ENCODE data around the gene TOM1L2. TPM values are rescaled to one million over a fixed set of nuclear protein-coding genes. Genes with fewer than 3 reads are reported as not detected.
"Not testable (repeated sequence)": the region's sequence is repeated elsewhere in the genome, so short reads cannot be mapped to it uniquely, and the experiment has no call there.

Gene TOM1L2
- total RNA-seq, 1 experiment from 2014 or later = 45.2 TPM

DNA sequence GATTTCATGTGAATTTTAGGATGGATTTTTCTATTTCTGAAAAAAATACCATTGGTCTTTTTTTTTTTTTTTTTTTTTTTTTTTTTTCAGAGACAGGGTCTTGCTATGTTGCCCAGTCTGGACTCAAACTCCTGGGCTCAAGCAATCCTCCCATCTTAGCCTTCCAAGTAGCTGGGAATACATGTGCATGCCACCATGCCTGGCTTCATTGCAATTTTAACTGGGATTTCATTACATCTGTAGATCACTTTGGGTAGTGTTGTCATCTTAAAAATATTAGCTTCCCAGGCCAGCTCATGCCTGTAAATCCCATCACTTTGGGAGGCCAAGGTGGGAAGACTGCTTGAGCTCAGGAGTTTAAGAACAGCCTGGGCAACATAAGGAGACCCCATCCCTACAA, 54.8 kb downstream of the TOM1L2 start:
- ChIA-PET POLR2A (no interaction called here), CTCF (no interaction called here)
- peaks cover 57% of the 10 kb centered on the region for H3K4me1 ChIP-seq (ENCODE audit: control insufficient read depth, insufficient read depth, low read length)
- in situ Hi-C loops (cut with HindIII; ENCODE audit: low pct_unique_long_range_greater_than_20kb, low sequenced_read_pairs) = no loop called here
- no peaks in the 10 kb centered on the region for H3K36me3 ChIP-seq (ENCODE audit: control insufficient read depth, insufficient read depth, low read length)
- no peak overlapping the region for H3K4me3 ChIP-seq (ENCODE audit: low read depth in 2 of 2, low read length in 2 of 2)
- TF ChIP-seq TCF7L2 (IDR thresholded peaks at IDR 0.05; ENCODE audit: low read depth, low read length) = no peak
- TF ChIP-seq SIN3A (IDR thresholded peaks at IDR 0.05; ENCODE audit: borderline replicate concordance, insufficient read depth, low read depth, low read length) = no peak
- ATAC-seq (no peak), DNase-seq (ENCODE audit: low read depth, low spot score) (no peak)
- BruUV-seq (replicated peaks) = no TSS peak
- H3K27me3 ChIP-seq (ENCODE audit: control insufficient read depth, insufficient read depth, low read length) = no peaks in the 10 kb centered on the region
- no peaks in the 10 kb centered on the region for H3K9me3 ChIP-seq (ENCODE audit: control insufficient read depth, insufficient read depth, low read depth, low read length)
- intact Hi-C loops (cut with micrococcal nuclease; ENCODE audit: unreplicated experiment) = no loop called here
- peak overlapping the region; percentile 98 for H3K27ac ChIP-seq (ENCODE audit: low read length)

DNA sequence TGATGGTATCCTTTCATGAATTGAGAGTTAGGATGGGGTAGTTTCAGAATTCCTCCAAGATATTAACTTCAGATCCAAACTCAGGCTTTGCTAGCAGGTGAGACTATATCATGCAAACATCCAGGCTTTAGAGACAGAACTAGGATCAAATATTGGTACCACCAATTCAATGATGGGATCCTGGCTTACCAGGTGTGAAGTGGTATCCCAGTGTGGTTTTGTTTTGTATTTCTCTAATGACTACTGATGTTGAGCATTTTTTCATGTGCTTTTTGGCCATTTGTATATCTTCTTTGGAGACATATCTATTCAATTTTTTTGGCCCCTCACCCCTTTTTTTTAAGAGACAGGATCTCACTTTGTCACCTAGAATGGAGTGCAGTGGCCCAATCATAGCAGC, 57.0 kb downstream of the TOM1L2 start:
- ChIA-PET POLR2A (interaction anchor here (0.8 kb wide), 1 partner anchor 48 kb away, joined by 3 read pairs; no protein-coding TSS in a partner anchor), CTCF (no interaction called here)
- no peaks in the 10 kb centered on the region for H3K9me3 ChIP-seq (ENCODE audit: control insufficient read depth, insufficient read depth, low read depth, low read length)
- ATAC-seq (no peak), DNase-seq (ENCODE audit: low read depth, low spot score) (no peak)
- TF ChIP-seq POLR2AphosphoS5 (IDR thresholded peaks at IDR 0.05; ENCODE audit: low read depth, low read length) (no peak), TCF7L2 (IDR thresholded peaks at IDR 0.05; ENCODE audit: low read depth, low read length) (no peak), SIN3A (IDR thresholded peaks at IDR 0.05; ENCODE audit: borderline replicate concordance, insufficient read depth, low read depth, low read length) (no peak)
- TF ChIP-seq, protein P1, sequence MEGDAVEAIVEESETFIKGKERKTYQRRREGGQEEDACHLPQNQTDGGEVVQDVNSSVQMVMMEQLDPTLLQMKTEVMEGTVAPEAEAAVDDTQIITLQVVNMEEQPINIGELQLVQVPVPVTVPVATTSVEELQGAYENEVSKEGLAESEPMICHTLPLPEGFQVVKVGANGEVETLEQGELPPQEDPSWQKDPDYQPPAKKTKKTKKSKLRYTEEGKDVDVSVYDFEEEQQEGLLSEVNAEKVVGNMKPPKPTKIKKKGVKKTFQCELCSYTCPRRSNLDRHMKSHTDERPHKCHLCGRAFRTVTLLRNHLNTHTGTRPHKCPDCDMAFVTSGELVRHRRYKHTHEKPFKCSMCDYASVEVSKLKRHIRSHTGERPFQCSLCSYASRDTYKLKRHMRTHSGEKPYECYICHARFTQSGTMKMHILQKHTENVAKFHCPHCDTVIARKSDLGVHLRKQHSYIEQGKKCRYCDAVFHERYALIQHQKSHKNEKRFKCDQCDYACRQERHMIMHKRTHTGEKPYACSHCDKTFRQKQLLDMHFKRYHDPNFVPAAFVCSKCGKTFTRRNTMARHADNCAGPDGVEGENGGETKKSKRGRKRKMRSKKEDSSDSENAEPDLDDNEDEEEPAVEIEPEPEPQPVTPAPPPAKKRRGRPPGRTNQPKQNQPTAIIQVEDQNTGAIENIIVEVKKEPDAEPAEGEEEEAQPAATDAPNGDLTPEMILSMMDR (IDR thresholded peaks at IDR 0.05) = no peak
- TF ChIP-seq, protein P2, sequence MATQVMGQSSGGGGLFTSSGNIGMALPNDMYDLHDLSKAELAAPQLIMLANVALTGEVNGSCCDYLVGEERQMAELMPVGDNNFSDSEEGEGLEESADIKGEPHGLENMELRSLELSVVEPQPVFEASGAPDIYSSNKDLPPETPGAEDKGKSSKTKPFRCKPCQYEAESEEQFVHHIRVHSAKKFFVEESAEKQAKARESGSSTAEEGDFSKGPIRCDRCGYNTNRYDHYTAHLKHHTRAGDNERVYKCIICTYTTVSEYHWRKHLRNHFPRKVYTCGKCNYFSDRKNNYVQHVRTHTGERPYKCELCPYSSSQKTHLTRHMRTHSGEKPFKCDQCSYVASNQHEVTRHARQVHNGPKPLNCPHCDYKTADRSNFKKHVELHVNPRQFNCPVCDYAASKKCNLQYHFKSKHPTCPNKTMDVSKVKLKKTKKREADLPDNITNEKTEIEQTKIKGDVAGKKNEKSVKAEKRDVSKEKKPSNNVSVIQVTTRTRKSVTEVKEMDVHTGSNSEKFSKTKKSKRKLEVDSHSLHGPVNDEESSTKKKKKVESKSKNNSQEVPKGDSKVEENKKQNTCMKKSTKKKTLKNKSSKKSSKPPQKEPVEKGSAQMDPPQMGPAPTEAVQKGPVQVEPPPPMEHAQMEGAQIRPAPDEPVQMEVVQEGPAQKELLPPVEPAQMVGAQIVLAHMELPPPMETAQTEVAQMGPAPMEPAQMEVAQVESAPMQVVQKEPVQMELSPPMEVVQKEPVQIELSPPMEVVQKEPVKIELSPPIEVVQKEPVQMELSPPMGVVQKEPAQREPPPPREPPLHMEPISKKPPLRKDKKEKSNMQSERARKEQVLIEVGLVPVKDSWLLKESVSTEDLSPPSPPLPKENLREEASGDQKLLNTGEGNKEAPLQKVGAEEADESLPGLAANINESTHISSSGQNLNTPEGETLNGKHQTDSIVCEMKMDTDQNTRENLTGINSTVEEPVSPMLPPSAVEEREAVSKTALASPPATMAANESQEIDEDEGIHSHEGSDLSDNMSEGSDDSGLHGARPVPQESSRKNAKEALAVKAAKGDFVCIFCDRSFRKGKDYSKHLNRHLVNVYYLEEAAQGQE (IDR thresholded peaks at IDR 0.05; ENCODE audit: insufficient read depth in 1 of 2, low read depth in 2 of 2, low read length in 1 of 2) = no peak
- in situ Hi-C loops (cut with HindIII; ENCODE audit: low pct_unique_long_range_greater_than_20kb, low sequenced_read_pairs) (no loop called here), intact Hi-C loops (cut with micrococcal nuclease; ENCODE audit: unreplicated experiment) (no loop called here)
- peaks cover 41% of the 10 kb centered on the region for H3K4me1 ChIP-seq (ENCODE audit: control insufficient read depth, insufficient read depth, low read length)
- no peaks in the 10 kb centered on the region for H3K36me3 ChIP-seq (ENCODE audit: control insufficient read depth, insufficient read depth, low read length)
- H3K27me3 ChIP-seq (ENCODE audit: control insufficient read depth, insufficient read depth, low read length) = no peaks in the 10 kb centered on the region
- H3K27ac ChIP-seq (ENCODE audit: low read length) = peak overlapping the region; percentile 89
- no peak overlapping the region for H3K4me3 ChIP-seq (ENCODE audit: low read depth in 2 of 2, low read length in 2 of 2)
- TSS peak; percentile 30 for BruUV-seq (replicated peaks)

DNA sequence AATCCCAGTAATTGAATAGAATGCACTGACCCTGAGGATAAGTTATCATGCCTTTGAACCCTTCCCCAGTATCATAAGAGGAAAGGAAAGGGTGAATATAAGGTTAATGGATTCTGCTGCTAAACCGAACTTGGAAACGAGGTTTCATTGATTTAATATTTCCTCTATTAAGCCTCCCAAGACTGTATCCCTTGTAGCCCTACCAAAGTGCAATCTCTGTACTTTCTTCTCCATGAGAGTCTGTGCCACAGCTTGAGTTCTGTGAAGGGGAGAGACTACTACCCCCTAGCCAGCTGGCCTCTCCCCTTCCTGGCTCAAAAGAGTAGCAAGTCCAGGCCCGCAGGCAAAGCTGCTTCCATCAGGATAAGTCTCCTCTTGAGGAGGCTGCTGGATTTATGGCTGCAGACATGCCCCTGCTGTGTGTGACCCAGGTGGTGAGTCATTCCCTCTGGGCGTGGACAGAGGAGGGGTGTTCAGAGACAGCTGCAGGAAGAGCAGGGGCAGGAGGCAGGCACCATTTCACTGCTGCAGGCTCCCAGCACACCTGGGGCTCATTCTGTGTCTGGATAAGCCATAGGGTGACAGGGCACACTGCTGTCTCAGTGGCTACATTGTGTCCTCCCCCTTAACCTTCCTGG, 58.4 kb downstream of the TOM1L2 start:
- Histone ChIP-seq H3K4me3 (ENCODE audit: low read depth in 2 of 2, low read length in 2 of 2) (no peak overlapping the region; a peak in 1 of 4 replicates), H3K27me3 (ENCODE audit: control insufficient read depth, insufficient read depth, low read length) (no peaks in the 10 kb centered on the region), H3K9me3 (ENCODE audit: control insufficient read depth, insufficient read depth, low read depth, low read length) (no peaks in the 10 kb centered on the region), H3K36me3 (ENCODE audit: control insufficient read depth, insufficient read depth, low read length) (no peaks in the 10 kb centered on the region), H3K4me1 (ENCODE audit: control insufficient read depth, insufficient read depth, low read length) (peaks cover 28% of the 10 kb centered on the region), H3K27ac (ENCODE audit: low read length) (peak overlapping the region; percentile 89)
- BruUV-seq (replicated peaks) = no TSS peak
- peak; percentile 40; the same call in 1 of the 2 replicates for TF ChIP-seq POLR2AphosphoS5 (IDR thresholded peaks at IDR 0.05; ENCODE audit: low read depth, low read length)
- TF ChIP-seq TCF7L2 (IDR thresholded peaks at IDR 0.05; ENCODE audit: low read depth, low read length) = no peak
- DNase-seq (ENCODE audit: low read depth, low spot score) = no peak
- ATAC-seq = peak; percentile 99
- intact Hi-C loops (cut with micrococcal nuclease; ENCODE audit: unreplicated experiment) = no loop called here
- in situ Hi-C loops (cut with HindIII; ENCODE audit: low pct_unique_long_range_greater_than_20kb, low sequenced_read_pairs) = no loop called here
- POLR2A ChIA-PET = interaction anchor here (0.6 kb wide), 1 partner anchor 152 kb away, joined by 10 read pairs; no protein-coding TSS in a partner anchor
- CTCF ChIA-PET = no interaction called here

DNA sequence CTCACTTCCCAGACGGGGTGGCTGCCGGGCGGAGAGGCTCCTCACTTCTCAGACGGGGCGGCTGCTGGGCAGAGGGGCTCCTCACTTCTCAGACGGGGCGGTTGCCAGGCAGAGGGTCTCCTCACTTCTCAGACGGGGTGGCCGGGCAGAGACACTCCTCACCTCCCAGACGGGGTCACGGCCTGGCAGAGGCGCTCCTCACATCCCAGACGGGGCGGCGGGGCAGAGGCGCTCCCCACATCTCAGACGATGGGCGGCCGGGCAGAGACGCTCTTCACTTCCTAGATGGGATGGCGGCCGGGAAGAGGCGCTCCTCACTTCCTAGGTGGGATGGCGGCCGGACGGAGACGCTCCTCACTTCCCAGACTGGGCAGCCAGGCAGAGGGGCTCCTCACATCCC, 59.9 kb downstream of the TOM1L2 start:
- H3K27ac ChIP-seq (ENCODE audit: low read length); intact Hi-C loops (cut with micrococcal nuclease; ENCODE audit: unreplicated experiment); H3K36me3 ChIP-seq (ENCODE audit: control insufficient read depth, insufficient read depth, low read length); DNase-seq (ENCODE audit: low read depth, low spot score); in situ Hi-C loops (cut with HindIII; ENCODE audit: low pct_unique_long_range_greater_than_20kb, low sequenced_read_pairs); H3K4me3 ChIP-seq (ENCODE audit: low read depth in 2 of 2, low read length in 2 of 2); BruUV-seq (replicated peaks); H3K27me3 ChIP-seq (ENCODE audit: control insufficient read depth, insufficient read depth, low read length); ATAC-seq; POLR2A ChIA-PET; H3K9me3 ChIP-seq (ENCODE audit: control insufficient read depth, insufficient read depth, low read depth, low read length); CTCF ChIA-PET: not testable (repeated sequence)
- peaks cover 21% of the 10 kb centered on the region for H3K4me1 ChIP-seq (ENCODE audit: control insufficient read depth, insufficient read depth, low read length)

Data from Panc1 (cell line).